C4-2B (cell line): ENCODE data around the gene YIF1A.

Source experiments
- H3K27ac ChIP-seq: fragments of 450-650 bp; 2 replicates; pipeline ENCODE4 v1.5.1; 2017
- ZFX ChIP-seq: fragments of 450-650 bp; IDR thresholded peaks from 2 replicates; pipeline ENCODE4 v1.6.1; 2017
- TF ChIP-seq, protein P1 (sequence below): fragments of 450-650 bp; conservative IDR thresholded peaks from 2 replicates; pipeline ENCODE4 v1.5.1; 2017; ENCODE audit warnings: mild to moderate bottlenecking

Gene YIF1A

GRCh38 chr11:66290330-66290621, 1.3 kb upstream of the YIF1A start:
- no peak for TF ChIP-seq ZFX
- TF ChIP-seq, protein P1, sequence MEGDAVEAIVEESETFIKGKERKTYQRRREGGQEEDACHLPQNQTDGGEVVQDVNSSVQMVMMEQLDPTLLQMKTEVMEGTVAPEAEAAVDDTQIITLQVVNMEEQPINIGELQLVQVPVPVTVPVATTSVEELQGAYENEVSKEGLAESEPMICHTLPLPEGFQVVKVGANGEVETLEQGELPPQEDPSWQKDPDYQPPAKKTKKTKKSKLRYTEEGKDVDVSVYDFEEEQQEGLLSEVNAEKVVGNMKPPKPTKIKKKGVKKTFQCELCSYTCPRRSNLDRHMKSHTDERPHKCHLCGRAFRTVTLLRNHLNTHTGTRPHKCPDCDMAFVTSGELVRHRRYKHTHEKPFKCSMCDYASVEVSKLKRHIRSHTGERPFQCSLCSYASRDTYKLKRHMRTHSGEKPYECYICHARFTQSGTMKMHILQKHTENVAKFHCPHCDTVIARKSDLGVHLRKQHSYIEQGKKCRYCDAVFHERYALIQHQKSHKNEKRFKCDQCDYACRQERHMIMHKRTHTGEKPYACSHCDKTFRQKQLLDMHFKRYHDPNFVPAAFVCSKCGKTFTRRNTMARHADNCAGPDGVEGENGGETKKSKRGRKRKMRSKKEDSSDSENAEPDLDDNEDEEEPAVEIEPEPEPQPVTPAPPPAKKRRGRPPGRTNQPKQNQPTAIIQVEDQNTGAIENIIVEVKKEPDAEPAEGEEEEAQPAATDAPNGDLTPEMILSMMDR = no peak
- H3K27ac ChIP-seq = peak overlapping the region; percentile 91

DNA sequence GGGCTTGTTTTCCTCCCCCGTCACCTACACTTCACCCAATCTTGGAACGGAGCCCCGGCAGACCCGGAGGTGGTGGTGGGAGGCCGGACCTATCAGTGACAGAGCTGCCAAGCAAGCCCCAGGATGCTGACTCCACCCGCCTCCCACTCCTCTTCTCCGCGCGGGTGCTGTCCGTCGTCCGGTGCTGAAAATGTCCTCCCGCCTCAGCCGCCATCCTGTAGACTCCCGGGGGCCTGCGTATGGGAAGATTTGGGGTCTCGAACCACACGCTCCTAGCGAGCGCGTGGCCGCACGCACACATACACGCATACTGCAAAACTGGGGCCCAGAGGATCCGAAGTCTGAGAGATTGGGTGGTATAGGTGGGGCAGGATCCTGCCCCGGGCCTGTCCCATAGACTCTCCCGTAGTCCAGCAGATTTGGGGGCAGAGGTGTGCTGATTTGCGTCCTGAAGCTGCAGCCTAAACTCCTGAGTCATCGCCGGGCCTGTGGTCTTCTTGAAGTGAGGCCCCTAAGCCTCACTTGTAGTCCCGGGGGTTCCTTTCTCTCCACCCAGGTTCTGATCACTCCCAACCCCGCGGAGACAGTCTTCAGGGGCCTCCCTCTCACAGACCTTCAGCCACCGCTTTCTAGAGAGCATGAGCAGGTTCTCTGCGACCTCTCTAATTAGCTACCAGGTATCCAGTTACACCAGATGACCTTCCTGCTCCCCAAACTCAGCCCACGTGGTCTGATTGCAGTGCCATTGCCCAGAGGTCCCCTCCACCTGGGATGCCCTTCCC, 796 bp upstream of the YIF1A start:
- peak overlapping the region; percentile 91 for H3K27ac ChIP-seq
- TF ChIP-seq ZFX = no peak
- TF ChIP-seq, protein P1 = no peak

GRCh38 chr11:66287889-66288670, 863 bp downstream of the YIF1A start:
- TF ChIP-seq, protein P1 = no peak
- TF ChIP-seq ZFX = no peak
- H3K27ac ChIP-seq = peak overlapping the region; percentile 91

- H3K27ac ChIP-seq = no peak overlapping the region; the same call in 1 of the 2 replicates
- no peak for TF ChIP-seq ZFX
- TF ChIP-seq, protein P1 = no peak
These were observed 1.6 kb downstream of the YIF1A start for GRCh38 chr11:66287211-66287888.

DNA sequence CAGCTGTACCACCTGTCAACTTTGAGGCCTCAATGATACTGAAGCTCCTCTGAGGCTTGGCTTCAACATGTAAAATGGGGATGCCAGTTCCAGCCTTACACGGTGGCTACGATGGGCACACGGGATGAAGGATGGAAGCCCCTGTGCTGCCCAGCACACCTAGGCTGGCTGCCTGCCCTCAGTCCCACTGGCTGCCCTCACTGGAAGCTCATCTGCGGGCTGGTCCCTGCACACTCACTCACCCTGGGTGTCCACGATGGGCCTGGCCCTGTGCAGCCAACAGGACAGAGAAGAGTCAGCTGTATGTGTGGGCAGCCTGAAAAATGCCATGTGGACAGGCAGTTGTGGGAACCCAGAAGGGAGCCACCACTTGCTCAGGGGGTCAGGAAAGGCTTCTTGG, 2.2 kb downstream of the YIF1A start:
- TF ChIP-seq, protein P1 = no peak
- no peak for TF ChIP-seq ZFX
- no peak overlapping the region for H3K27ac ChIP-seq

DNA sequence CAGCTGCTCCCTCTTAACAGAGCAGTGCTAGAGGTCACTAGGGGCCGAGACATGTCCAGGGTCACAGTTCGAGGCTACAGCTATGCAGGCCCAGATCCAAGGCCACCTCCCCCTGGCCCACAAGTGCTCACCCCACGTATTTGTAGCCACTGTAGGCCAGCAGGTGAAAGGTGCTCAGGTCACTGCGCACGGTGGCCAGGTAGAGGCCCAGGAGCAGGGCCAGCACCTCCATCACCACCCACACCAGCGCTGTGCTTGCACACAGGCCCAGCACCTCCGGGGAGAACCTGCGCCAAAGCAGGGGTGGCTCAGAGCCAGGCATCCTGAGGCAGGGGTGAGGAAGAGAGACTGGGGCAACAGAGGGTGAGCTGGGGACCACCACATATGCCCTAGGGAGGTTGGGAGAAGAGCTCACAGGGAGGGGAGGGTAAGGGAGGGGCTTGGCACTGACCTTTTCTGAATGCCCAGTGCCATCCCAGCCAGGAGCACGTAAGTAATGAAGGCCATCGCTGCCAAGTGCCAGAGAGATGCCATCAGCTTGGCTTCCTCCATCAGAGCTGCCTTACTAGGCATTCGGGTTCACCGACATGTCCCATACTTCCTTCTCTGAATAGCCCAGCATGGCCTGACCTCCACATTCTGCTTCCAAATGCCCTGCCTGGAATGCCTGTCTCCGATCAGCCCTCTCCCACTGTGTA, 3.5 kb downstream of the YIF1A start:
- no peak overlapping the region for H3K27ac ChIP-seq
- no peak for TF ChIP-seq ZFX
- TF ChIP-seq, protein P1 = no peak
